Measurements from ENCODE around the gene FAM184A. TPM values are rescaled to one million over a fixed set of nuclear protein-coding genes. Genes with fewer than 3 reads are reported as not detected.

The FAM184A gene
- total and polyA plus RNA-seq, 10 of the 15 experiments (the other 5 are each of a cell fraction or from before 2014, with no cell fraction given): 0.15 to 0.23 TPM; not detected in 8

DNA sequence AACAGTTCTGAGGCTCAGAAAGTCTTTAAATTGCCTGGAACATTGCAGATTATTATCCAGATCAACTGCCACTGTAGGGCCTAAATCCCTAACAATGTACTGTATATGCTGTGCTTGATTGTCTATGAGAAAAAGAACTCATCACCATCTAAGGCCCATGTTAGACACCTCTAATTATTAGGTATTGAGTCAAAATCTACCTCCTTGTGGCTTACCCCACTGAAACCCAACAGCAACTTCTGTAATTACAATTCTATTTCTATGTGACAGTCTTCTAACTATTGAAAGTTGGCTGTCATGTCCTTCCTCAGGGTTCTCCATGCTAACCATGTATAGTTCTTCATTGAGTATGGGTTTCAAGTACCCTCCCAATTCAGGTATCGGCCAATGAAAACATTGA is 157.4 kb downstream of the FAM184A start:
- in situ Hi-C loops (cut with MboI): no loop called here
- H3K36me3 ChIP-seq (ENCODE audit: control insufficient read depth in 2 of 2, insufficient read depth in 2 of 2, low read length in 1 of 2): peaks cover 2 to 25% of the 10 kb centered on the region in 2 experiments
- 100% methylated on average over 1 of the region's 1 CpG for WGBS (ENCODE audit: insufficient coverage, insufficient replicate concordance, low lambda C conversion rate, missing lambda C conversion rate)
- H3K9ac ChIP-seq (ENCODE audit: control insufficient read depth, insufficient read depth, low read length): no peak overlapping the region
- CTCF ChIA-PET: no interaction called here
- BruUV-seq (replicated peaks): no TSS peak
- H3K4me1 ChIP-seq (ENCODE audit: control insufficient read depth, insufficient read depth, low read length): no peaks in the 10 kb centered on the region
- H3K4me2 ChIP-seq (ENCODE audit: control insufficient read depth, insufficient read depth): no peak overlapping the region
- no peaks in the 10 kb centered on the region for H4K20me1 ChIP-seq (ENCODE audit: control insufficient read depth, insufficient read depth)
- FAIRE-seq (no peak), DNase-seq (ENCODE audit: low read depth, low spot score) (no peak), ATAC-seq (peak; percentile 69)
- SMC1A ChIA-PET (ENCODE audit: uncharacterized antibody, unreplicated experiment): interaction anchor here (2.3 to 3.3 kb wide), 2 partner anchors 8 to 25 kb away, joined by 7 to 13 read pairs; no protein-coding TSS in a partner anchor
- no peak overlapping the region for H3K4me3 ChIP-seq
- no peaks in the 10 kb centered on the region for H3K79me2 ChIP-seq (ENCODE audit: control insufficient read depth, insufficient read depth, low read length)
- H3K9me3 ChIP-seq (replicated peaks; ENCODE audit: control insufficient read depth, insufficient read depth, low read length): no peaks in the 10 kb centered on the region
- POLR2A ChIA-PET: interaction anchor here (1.0 kb wide), 1 partner anchor 18 kb away, joined by 3 read pairs; no protein-coding TSS in a partner anchor
- no peaks in the 10 kb centered on the region for H3K27me3 ChIP-seq (replicated peaks in 1 of 2; ENCODE audit: control insufficient read depth in 2 of 2, insufficient read depth in 2 of 2, low read length in 1 of 2)
- H3K27ac ChIP-seq (ENCODE audit: control insufficient read depth, insufficient read depth): no peak overlapping the region
- no peak overlapping the region for H2AFZ ChIP-seq (ENCODE audit: control insufficient read depth, low read depth, low read length)
- intact Hi-C loops (cut with micrococcal nuclease; ENCODE audit: unreplicated experiment): no loop called here
- RAD21 ChIA-PET (ENCODE audit: unreplicated experiment): no interaction called here
- no peak for TF ChIP-seq EGR1 (IDR thresholded peaks at IDR 0.05; ENCODE audit: borderline replicate concordance in 1 of 2, low read depth in 2 of 2, low read length in 2 of 2)
- TF ChIP-seq, protein P1, sequence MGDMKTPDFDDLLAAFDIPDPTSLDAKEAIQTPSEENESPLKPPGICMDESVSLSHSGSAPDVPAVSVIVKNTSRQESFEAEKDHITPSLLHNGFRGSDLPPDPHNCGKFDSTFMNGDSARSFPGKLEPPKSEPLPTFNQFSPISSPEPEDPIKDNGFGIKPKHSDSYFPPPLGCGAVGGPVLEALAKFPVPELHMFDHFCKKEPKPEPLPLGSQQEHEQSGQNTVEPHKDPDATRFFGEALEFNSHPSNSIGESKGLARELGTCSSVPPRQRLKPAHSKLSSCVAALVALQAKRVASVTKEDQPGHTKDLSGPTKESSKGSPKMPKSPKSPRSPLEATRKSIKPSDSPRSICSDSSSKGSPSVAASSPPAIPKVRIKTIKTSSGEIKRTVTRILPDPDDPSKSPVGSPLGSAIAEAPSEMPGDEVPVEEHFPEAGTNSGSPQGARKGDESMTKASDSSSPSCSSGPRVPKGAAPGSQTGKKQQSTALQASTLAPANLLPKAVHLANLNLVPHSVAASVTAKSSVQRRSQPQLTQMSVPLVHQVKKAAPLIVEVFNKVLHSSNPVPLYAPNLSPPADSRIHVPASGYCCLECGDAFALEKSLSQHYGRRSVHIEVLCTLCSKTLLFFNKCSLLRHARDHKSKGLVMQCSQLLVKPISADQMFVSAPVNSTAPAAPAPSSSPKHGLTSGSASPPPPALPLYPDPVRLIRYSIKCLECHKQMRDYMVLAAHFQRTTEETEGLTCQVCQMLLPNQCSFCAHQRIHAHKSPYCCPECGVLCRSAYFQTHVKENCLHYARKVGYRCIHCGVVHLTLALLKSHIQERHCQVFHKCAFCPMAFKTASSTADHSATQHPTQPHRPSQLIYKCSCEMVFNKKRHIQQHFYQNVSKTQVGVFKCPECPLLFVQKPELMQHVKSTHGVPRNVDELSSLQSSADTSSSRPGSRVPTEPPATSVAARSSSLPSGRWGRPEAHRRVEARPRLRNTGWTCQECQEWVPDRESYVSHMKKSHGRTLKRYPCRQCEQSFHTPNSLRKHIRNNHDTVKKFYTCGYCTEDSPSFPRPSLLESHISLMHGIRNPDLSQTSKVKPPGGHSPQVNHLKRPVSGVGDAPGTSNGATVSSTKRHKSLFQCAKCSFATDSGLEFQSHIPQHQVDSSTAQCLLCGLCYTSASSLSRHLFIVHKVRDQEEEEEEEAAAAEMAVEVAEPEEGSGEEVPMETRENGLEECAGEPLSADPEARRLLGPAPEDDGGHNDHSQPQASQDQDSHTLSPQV (IDR thresholded peaks at IDR 0.05): no peak
- peak; percentile 36 for TF ChIP-seq RUNX3 (IDR thresholded peaks at IDR 0.05; ENCODE audit: low read length)
- TF ChIP-seq ATF7 (IDR thresholded peaks at IDR 0.05; ENCODE audit: low read depth): no peak
- TF ChIP-seq GATAD2B (conservative IDR thresholded peaks at IDR 0.05; ENCODE audit: low read depth): no peak
- no peak for TF ChIP-seq CHD2 (IDR thresholded peaks at IDR 0.05; ENCODE audit: borderline replicate concordance, low read depth, low read length)
- TF ChIP-seq BCL11A (IDR thresholded peaks at IDR 0.05; ENCODE audit: low read depth, low read length): peak; percentile 33; the same call in 1 of the 2 replicates
- peak; percentile 59 for TF ChIP-seq MTA2 (IDR thresholded peaks at IDR 0.05; ENCODE audit: low read depth)

Data from GM12878 (cell line).